Adrenal gland (tissue), 5 donors: ENCODE results near the gene NRP1.

Experiments used
- CTCF ChIP-seq, 6 experiments: fragments of 450-650 bp in 4 of 6; fragments of 200-600 bp in 2 of 6; sonication (generic) in 1 of 6; IDR thresholded peaks; 1 replicate in 5 of 6; 2 replicates in 1 of 6; pipeline versions ENCODE4 v1.5.1 to v1.8.0; 2016 to 2021; ENCODE audit warnings: antibody characterized with exemption in 6 of 6, mild to moderate bottlenecking in 2 of 6, moderate library complexity in 1 of 6
- POLR2A ChIP-seq, 2 donors: fragments of 450-650 bp; IDR thresholded peaks; one replicate each; pipeline ENCODE4 v1.6.1; 2017; ENCODE audit warnings: antibody characterized with exemption in 2 of 2, mild to moderate bottlenecking in 2 of 2, moderate library complexity in 1 of 2
- donor health status: DM: no; HTN: no; CAD: no.

DNA sequence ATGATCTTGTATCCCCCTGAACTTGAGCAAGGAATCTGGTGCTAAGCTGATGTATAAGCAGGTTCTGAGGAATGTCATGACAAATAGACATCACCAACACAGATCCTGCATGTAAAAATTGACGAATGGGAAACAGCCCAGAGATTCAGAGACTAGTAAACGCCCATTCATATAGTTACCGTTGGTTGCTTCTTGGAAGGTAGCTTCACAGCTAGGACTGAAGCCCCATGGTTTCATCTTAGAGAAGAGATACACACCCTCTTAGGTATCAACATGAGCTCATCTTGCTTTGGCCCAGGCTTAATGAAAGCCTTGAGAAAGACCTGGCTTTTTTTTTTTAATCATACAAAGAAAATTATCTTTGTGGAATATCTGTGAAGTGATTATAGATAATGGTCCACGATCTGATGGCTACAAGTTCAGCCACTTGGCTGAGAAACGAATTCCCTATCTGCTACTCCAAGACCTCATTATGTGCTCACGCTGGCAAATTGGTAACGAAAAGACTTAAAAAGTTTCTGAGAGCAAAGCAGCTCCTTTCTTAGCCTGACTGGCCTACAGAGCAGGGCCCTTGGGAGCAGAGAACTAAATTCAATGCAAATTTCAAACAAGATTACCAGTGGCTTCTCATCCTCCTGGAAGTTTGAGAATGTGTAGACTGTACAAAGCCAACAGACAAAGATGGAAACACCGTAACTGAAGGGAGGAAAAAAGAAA lies 181.1 kb downstream of the NRP1 start:
- TF ChIP-seq CTCF (IDR thresholded peaks at IDR 0.05) = no peak
- TF ChIP-seq POLR2A (IDR thresholded peaks at IDR 0.05) = no peak
